ENCODE measurements around the gene OSBPL6. TPM values are rescaled to one million over a fixed set of nuclear protein-coding genes. Genes with fewer than 3 reads are reported as not detected.

OSBPL6 gene
- total and polyA plus RNA-seq, 9 of the 15 experiments (the other 6 are each of a cell fraction or from before 2014, with no cell fraction given): 3.4 to 12.7 (median 9.3) TPM

DNA sequence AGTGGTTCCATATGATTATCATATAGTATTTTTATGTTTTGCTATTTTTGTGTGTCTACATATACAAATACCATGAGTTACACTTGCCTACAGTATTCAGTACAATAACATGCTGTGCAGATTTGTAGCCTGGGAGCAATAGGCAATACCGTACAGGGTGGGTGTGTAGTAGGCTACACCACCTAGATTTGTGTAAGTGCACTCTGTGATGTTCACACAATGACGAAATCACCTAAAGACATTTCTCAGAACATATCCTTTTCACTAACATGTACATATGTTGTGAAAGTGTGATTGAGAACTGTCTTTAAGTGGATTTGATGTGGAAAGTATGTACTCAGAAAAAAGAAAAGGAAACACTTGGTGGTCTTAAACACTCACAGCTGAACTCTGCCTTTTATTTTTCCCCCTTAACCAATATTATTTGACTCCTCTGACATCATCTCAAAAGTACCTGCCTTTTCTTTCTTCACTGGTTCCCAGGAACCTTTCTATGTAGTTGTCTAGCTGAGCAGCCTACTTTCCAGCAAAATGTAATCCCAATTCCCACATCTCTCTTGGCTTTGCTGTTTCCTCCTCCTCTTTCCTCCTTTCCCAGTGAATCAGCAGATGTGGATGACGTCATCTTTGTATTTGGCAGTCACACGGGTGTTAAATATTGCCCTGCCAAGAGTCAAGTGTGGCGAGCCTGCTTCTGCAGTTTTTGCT is 47.7 kb downstream of the OSBPL6 start (continued):
- TF ChIP-seq, protein P1, sequence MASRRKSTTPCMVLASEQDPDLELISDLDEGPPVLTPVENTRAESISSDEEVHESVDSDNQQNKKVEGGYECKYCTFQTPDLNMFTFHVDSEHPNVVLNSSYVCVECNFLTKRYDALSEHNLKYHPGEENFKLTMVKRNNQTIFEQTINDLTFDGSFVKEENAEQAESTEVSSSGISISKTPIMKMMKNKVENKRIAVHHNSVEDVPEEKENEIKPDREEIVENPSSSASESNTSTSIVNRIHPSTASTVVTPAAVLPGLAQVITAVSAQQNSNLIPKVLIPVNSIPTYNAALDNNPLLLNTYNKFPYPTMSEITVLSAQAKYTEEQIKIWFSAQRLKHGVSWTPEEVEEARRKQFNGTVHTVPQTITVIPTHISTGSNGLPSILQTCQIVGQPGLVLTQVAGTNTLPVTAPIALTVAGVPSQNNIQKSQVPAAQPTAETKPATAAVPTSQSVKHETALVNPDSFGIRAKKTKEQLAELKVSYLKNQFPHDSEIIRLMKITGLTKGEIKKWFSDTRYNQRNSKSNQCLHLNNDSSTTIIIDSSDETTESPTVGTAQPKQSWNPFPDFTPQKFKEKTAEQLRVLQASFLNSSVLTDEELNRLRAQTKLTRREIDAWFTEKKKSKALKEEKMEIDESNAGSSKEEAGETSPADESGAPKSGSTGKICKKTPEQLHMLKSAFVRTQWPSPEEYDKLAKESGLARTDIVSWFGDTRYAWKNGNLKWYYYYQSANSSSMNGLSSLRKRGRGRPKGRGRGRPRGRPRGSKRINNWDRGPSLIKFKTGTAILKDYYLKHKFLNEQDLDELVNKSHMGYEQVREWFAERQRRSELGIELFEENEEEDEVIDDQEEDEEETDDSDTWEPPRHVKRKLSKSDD (conservative IDR thresholded peaks at IDR 0.05; ENCODE audit: low read length): no peak
- no peak for TF ChIP-seq MXD1 (CRISPR knock-in tag; IDR thresholded peaks at IDR 0.05; ENCODE audit: borderline replicate concordance, poor library complexity, severe bottlenecking)
- TF ChIP-seq, protein P2, sequence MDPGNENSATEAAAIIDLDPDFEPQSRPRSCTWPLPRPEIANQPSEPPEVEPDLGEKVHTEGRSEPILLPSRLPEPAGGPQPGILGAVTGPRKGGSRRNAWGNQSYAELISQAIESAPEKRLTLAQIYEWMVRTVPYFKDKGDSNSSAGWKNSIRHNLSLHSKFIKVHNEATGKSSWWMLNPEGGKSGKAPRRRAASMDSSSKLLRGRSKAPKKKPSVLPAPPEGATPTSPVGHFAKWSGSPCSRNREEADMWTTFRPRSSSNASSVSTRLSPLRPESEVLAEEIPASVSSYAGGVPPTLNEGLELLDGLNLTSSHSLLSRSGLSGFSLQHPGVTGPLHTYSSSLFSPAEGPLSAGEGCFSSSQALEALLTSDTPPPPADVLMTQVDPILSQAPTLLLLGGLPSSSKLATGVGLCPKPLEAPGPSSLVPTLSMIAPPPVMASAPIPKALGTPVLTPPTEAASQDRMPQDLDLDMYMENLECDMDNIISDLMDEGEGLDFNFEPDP (CRISPR knock-in tag; IDR thresholded peaks at IDR 0.05): no peak
- peak; percentile 62 for TF ChIP-seq C11orf30 (IDR thresholded peaks at IDR 0.05; ENCODE audit: low read depth)
- no peak for TF ChIP-seq EP300 (IDR thresholded peaks at IDR 0.05; ENCODE audit: low read length)
- TF ChIP-seq ZNF436 (CRISPR knock-in tag; IDR thresholded peaks at IDR 0.05): no peak
- TF ChIP-seq U2AF1 (optimal IDR thresholded peaks at IDR 0.05; ENCODE audit: low read depth, low read length): no peak
- no peak for TF ChIP-seq ZNF695 (CRISPR knock-in tag; IDR thresholded peaks at IDR 0.05)
- TF ChIP-seq SMARCA5 (IDR thresholded peaks at IDR 0.05): no peak
- TF ChIP-seq TFAM (CRISPR knock-in tag; conservative IDR thresholded peaks at IDR 0.05): no peak
- TF ChIP-seq, protein P3, sequence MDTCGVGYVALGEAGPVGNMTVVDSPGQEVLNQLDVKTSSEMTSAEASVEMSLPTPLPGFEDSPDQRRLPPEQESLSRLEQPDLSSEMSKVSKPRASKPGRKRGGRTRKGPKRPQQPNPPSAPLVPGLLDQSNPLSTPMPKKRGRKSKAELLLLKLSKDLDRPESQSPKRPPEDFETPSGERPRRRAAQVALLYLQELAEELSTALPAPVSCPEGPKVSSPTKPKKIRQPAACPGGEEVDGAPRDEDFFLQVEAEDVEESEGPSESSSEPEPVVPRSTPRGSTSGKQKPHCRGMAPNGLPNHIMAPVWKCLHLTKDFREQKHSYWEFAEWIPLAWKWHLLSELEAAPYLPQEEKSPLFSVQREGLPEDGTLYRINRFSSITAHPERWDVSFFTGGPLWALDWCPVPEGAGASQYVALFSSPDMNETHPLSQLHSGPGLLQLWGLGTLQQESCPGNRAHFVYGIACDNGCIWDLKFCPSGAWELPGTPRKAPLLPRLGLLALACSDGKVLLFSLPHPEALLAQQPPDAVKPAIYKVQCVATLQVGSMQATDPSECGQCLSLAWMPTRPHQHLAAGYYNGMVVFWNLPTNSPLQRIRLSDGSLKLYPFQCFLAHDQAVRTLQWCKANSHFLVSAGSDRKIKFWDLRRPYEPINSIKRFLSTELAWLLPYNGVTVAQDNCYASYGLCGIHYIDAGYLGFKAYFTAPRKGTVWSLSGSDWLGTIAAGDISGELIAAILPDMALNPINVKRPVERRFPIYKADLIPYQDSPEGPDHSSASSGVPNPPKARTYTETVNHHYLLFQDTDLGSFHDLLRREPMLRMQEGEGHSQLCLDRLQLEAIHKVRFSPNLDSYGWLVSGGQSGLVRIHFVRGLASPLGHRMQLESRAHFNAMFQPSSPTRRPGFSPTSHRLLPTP (IDR thresholded peaks at IDR 0.05; ENCODE audit: borderline replicate concordance, extremely low read depth, insufficient read length): no peak
- no peak for TF ChIP-seq HNRNPUL1 (IDR thresholded peaks at IDR 0.05; ENCODE audit: low read length)
- TF ChIP-seq WHSC1 (IDR thresholded peaks at IDR 0.05; ENCODE audit: low read length): no peak
- TF ChIP-seq KAT8 (IDR thresholded peaks at IDR 0.05; ENCODE audit: low read depth): no peak
- TF ChIP-seq, protein P4, sequence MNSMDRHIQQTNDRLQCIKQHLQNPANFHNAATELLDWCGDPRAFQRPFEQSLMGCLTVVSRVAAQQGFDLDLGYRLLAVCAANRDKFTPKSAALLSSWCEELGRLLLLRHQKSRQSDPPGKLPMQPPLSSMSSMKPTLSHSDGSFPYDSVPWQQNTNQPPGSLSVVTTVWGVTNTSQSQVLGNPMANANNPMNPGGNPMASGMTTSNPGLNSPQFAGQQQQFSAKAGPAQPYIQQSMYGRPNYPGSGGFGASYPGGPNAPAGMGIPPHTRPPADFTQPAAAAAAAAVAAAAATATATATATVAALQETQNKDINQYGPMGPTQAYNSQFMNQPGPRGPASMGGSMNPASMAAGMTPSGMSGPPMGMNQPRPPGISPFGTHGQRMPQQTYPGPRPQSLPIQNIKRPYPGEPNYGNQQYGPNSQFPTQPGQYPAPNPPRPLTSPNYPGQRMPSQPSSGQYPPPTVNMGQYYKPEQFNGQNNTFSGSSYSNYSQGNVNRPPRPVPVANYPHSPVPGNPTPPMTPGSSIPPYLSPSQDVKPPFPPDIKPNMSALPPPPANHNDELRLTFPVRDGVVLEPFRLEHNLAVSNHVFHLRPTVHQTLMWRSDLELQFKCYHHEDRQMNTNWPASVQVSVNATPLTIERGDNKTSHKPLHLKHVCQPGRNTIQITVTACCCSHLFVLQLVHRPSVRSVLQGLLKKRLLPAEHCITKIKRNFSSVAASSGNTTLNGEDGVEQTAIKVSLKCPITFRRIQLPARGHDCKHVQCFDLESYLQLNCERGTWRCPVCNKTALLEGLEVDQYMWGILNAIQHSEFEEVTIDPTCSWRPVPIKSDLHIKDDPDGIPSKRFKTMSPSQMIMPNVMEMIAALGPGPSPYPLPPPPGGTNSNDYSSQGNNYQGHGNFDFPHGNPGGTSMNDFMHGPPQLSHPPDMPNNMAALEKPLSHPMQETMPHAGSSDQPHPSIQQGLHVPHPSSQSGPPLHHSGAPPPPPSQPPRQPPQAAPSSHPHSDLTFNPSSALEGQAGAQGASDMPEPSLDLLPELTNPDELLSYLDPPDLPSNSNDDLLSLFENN (IDR thresholded peaks at IDR 0.05; ENCODE audit: low read depth in 2 of 2, low read length in 2 of 2): no peak
- no peak for TF ChIP-seq SREBF2 (CRISPR knock-in tag; IDR thresholded peaks at IDR 0.05)
- TF ChIP-seq KDM2B (CRISPR knock-in tag; IDR thresholded peaks at IDR 0.05): no peak
